NCI-H748 treated with DMSO at 0.1 percent for 48 hours (cell line): ENCODE measurements around the gene GANC.
A peak's percentile ranks its signal among the peaks of the same experiment; 100 is the strongest.

Experiments
- DNase-seq: peaks from one replicate; lab custom pipeline; 2025; lab: John Stamatoyannopoulos, UW

Gene GANC

DNA sequence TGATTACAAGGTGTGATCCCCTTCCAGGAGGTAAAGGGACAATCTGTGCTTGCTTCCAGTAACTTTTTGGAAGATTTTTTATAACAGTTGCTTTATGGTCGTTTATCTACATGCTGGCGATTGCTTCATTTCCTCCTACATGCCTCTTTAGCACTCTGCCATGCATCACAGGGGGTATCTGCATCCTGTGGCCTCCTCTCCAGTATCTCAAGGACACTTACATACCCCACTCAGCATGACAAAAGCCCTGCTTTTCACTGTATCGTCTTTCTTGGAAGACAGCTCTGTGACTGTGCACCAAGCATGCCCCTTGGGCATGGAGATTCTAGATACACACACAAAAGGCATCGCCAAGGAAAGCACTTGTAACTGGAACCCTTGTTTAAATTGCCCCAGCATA, 111.6 kb downstream of the GANC start:
- no peak for DNase-seq

DNA sequence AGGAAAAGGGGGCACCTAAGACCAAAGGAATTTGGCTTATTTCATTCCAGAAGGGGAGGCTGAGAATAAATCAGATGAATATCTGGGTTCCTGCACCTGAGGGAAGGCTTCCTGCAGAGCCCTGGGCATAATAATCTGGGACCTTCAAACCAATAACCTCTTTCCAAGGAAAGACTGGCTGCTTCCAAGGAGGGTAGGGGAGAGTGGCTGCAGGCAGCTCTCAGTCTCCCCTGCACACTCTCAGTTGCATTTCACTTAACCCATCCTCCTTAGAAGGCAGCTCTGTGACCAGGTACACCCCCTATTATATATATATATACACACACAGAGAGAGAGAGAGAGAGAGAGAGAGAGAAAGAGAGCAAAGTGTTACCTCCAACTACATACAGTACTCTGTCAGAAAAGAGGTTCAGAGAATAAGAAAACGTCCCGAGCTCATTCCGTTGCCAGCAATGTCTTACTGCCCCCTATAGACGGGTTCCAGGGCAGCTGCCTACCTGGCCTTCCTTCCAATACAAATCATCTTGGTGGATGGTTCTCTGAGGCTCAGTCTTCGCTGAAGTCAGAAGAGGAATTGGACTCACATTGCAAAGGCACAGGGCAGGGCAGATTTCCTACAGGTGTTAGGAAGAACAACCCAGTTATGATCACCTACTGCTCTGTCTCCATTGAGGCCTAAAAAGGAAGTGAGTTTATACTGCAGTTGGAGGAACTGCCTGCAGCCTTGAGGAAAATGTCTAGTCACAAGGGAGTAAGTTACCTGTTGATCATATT, 112.4 kb downstream of the GANC start:
- DNase-seq = peak; percentile 12

GRCh38 chr15:42385980-42386700, 113.1 kb downstream of the GANC start:
- DNase-seq = no peak

- no peak for DNase-seq
Observed at GRCh38 chr15:42387603-42388002, 114.6 kb downstream of the GANC start.

- DNase-seq = no peak
Observed at GRCh38 chr15:42392309-42393024, 119.5 kb downstream of the GANC start.

DNA sequence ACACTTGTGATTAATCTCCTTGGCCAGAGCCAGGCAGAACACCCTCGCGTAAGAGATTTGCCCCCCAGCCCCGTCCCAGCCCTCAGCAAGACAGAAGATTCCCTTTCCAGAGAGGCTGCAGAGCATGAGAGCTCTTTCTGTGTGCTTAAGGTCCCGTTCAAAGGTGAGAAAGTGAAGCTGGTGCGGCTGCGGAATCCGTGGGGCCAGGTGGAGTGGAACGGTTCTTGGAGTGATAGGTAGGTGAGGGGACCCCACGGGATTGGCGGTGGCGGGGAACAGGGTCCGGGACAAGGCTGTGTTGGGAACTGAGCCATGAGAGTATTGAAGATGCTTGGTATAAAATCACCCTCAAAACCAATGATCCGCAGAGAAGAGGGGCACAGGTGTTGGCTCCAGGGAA, 121.1 kb downstream of the GANC start:
- DNase-seq = no peak

- DNase-seq = no peak
Observed at GRCh38 chr15:42395838-42396237, 122.8 kb downstream of the GANC start.

DNA sequence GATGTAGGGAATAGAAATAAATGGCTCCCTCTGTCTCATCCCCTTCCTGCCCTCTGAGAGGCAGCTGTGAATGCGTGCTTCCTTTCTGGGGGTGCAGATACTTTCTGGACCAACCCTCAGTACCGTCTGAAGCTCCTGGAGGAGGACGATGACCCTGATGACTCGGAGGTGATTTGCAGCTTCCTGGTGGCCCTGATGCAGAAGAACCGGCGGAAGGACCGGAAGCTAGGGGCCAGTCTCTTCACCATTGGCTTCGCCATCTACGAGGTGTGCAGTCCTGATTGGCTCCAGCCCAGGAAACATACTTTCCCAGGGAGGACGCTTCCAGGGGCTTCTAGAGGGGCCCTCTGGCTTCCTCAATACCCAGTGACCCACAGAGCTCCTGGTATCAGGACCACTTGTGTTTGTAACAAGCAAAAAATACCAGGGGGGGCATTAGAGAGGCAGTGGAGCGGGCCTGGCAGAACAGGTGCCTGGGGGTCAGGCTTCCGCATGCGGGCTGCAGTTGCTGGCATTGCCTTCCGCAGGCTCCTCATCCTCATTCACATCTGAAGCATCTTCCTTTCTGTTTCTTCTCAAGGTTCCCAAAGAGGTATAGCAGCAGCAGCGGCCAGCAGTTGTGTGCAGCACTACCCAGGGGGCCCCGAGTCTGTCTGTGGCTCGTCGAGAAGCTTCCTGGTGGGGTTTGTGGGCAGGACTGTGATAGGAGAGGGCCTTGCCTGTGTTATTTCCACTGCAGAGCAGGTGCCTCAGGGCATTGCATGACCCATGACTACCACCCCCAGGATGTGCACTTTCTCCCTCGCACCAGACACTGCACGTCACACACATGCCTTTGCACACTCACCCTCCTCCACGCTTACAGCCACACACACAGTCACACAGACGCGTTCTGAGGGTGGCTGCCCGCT, 128.8 kb downstream of the GANC start:
- no peak for DNase-seq

GRCh38 chr15:42402455-42403205, 129.6 kb downstream of the GANC start:
- no peak for DNase-seq

DNA sequence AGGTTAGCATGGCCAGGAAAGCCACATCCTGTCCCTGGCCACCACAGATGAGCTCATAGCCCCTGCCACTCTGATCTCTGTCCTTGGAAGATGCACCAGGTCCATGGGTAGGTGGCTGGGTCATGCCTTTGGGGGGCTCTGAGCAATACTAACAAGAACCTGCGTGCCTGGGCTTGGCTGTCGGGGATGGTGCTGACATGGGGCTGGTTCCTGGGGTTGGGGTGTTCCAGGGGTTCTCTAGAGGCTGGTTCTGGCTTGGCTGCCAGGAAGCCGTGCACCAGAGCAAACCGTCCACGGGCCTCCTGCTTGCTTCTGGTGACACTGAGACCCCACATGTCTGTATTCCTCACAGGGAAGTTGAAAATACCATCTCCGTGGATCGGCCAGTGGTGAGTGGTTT, 130.4 kb downstream of the GANC start:
- no peak for DNase-seq

DNA sequence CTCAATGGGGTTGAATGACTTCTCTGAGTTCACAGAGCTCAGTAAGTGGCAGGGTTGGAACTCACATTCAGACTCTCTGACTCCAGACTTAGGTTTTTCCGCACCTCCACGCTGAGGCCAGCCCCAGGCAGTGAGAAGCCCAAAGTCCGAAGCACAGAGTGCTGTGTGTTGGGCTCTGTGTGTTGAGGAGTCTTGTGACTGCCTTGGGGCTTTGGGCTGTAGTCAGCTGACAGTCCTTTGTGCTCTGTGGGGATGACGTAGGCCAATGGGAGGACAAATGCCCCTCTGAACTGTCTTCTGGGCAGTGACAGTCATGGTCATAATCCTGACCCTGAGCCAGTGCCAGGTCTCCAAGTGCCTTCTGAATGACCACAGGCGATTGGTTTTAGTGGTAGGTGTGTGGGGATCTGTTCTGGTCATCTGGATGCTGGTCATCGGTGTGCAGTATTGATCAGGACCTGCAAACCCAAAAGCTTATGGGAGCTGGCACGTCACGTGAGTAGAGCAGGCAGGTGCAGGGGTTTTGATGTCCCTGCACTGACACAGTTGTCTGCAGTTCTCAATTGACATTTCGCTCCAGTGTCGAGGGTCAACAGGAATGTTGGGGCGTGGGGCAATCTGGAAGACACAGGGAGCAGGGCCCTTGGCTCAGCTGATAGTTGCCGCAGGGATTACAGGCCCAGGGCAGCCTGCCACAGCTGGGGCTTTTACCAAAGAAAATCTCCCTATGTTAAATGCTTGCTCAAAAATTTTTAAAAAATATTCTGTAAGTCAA, 131.6 kb downstream of the GANC start:
- no peak for DNase-seq

- no peak for DNase-seq
Observed at GRCh38 chr15:42405863-42406482, 133.0 kb downstream of the GANC start.
